HS-5 (cell line): ENCODE measurements around the gene LGALS8.

Experiments
- DNase-seq: peaks from one replicate; pipeline ENCODE4 v3.0.0-alpha.2; 2012; ENCODE audit warnings: low read depth

LGALS8 gene

GRCh38 chr1:236509203-236509602, 14.6 kb upstream of the LGALS8 start:
- DNase-seq = no peak

DNA sequence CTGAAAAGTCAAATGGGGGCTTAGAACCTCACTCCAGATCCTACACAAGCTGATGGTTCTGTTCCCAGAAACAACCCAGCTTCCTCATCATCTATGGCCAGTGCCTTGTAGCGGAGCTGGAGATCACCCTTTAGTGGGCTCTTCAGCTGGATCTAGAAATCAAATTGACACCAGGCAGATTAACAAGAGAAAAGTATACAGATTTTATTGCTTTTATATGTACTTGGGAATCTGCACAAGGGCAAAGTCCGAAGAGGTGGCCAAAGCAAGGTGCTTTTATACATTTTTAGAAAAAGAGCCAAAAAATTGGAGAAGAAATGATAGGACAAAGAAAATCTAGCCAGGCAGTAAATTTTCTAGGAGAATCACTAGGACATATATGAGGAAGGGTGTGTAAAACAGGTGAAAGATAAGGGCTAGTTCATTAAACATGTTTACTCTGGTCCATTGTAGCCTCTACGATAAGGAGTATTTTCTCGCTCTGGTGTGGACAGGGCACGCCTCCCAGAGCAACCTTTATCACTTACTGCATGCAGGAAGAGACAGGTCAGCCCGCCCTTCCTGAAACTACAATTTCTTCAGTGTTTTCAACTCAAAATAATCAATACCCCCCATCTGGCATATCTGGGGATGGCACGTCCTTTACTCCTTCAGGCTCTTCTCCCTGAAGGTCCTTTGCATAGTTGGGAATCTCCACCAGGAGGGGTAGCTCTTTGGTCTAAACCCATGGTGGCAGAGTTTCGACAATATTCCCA, 14.0 kb upstream of the LGALS8 start:
- no peak for DNase-seq

GRCh38 chr1:236511735-236512418, 11.9 kb upstream of the LGALS8 start:
- DNase-seq = no peak

- no peak for DNase-seq
Observed at GRCh38 chr1:236514703-236515442, 8.9 kb upstream of the LGALS8 start.

DNA sequence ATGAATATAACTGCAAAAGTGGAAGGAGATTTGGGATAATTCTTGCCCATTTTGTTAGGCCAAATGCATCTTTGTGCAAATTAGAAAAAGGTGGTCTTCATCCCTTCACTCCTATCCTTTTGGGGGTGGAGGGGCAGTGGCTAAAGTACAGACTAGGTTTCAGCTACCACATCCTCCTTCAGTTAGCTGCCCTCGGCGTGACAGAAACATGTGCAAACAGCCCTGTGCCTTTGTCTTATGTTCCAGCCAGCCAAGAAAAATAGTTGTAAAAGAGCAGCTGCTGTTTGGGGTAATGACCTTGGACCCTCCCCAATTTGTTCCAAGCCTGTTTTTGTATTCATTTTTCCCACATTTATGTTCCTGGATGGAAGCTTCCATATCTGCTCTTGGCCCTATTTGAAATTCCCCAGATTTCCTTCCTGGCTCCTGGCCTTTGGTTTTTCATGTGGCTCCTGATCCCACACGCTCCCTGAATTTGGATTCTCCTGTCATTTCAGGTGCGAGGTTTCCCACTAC, 8.3 kb upstream of the LGALS8 start:
- no peak for DNase-seq

DNA sequence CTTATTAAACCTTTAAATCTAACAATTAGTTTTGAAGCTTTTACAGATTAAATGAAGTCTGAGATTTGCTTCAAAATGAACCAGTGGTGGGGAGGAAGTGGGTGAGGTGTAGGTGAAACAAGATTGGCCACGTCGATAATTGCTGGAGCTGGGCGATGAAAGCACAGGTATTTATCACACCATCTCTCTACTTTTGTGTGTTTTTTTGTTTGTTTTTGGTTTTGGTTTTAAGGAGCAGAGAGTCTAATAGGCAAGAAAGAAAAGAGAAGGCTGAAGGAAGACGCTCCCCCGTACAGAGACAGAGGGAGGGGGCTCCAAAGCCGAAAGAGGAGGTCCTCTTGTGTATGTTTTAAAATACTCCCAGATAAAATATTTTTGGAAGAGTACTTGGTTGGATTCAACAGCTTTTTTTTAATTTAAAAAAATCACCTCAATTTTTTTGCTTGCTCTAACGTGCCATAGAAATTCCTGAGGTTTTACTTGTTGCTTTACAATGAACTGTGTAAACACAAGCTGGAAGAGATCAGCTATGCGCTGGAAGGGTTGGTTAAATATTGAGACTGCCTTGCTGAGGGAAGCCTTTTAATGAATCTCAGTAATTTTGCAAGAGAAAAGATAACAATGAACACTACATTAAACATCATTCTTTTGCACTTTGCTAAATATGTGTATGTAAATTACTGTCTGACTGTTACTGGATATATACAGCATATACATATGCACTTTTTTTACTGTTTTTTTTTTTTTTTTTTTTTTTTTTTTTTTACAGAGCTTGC, 6.7 kb upstream of the LGALS8 start:
- no peak for DNase-seq

- DNase-seq = no peak
Observed at GRCh38 chr1:236518322-236518721, 5.5 kb upstream of the LGALS8 start.

DNA sequence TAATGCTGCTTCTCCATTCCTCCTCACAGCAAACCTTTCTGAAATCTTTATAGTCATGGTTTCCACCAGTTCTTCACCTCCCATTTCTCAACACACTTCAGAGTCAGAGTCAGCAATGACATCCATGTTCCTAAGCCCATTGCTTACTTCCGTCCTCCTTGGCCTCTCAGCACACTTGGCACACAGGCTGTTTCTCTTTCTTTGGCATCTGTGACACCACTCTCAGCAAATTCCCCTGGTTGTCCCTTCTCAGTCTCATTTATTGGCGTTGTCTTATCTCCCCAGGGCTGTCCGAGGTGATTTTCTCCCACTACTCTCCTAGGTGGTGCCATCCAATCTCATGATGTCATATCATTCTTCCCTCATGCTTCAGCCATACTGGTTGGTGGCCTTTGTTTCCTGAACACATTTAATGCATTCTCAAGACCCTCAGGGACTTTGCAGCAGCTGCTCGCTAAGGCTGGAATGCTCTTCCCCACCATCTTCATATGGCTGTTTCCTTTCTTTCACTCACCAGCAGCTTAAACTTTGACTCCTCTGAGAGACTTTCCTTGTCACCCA, 3.3 kb upstream of the LGALS8 start:
- no peak for DNase-seq

GRCh38 chr1:236522937-236523703, 662 bp upstream of the LGALS8 start:
- no peak for DNase-seq

GRCh38 chr1:236524142-236524894, 536 bp downstream of the LGALS8 start:
- DNase-seq = peak; percentile 77

- no peak for DNase-seq
Observed at GRCh38 chr1:236524895-236525184, 1.1 kb downstream of the LGALS8 start.

DNA sequence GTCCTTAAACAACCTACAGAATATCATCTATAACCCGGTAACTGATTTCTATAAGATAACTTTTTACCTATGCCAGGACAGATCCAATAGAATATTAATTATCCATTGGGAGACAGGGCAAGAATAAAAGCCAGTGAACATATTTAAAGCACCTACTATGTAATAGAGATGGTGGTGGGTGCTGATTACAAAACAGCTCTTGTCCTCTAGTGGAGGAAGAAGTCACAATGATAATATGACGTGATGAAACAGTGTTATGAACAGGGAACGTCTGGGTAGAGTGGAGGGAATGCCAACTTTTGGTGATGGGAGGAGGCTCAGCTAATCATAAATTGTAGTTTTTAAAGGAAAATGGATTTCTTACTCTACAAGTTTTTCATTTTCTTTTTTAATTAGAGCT, 2.3 kb downstream of the LGALS8 start:
- DNase-seq = no peak

GRCh38 chr1:236530286-236530685, 6.5 kb downstream of the LGALS8 start:
- DNase-seq = no peak

- DNase-seq = no peak
Observed at GRCh38 chr1:236530959-236531358, 7.2 kb downstream of the LGALS8 start.

DNA sequence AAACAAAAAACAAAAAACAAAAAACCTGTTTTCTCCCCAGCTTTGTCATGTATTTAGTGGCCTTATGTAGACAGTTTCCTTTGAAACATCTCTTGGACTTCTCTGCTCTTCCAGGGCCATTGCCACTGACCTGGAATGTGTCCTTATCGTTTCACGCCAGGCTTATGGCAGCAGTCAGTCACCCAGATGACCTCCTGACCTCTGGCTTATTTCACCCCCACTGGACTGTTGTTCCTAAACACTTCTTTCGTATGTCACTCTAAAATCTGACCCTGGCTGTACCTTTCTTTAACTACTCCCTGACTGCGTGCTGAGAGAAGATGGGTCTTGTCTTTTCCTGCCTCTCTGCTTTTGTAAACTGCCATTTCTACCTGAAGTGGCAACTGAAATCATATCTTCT, 9.1 kb downstream of the LGALS8 start:
- no peak for DNase-seq

GRCh38 chr1:236534151-236534651, 10.4 kb downstream of the LGALS8 start:
- DNase-seq = peak; percentile 55

- DNase-seq = no peak
Observed at GRCh38 chr1:236535190-236535589, 11.4 kb downstream of the LGALS8 start.

GRCh38 chr1:236535662-236536161, 11.9 kb downstream of the LGALS8 start:
- DNase-seq = no peak

- DNase-seq = no peak
Observed at GRCh38 chr1:236536540-236536939, 12.8 kb downstream of the LGALS8 start.
